GM11168 (cell line): Measurements from ENCODE around the gene INPP1.
"Not testable (repeated sequence)": the region's sequence is repeated elsewhere in the genome, so short reads cannot be mapped to it uniquely, and the experiment has no call there.

ENCODE experiments used
- in situ Hi-C: fragments of 300-500 bp; cut with MboI; formaldehyde crosslinking; loops from one replicate; pipeline ENCODE4 v1.12.0; 2022; ENCODE audit warnings: low sequenced_read_pairs; ENCODE audit not compliant: unreplicated experiment

The INPP1 gene, protein sequence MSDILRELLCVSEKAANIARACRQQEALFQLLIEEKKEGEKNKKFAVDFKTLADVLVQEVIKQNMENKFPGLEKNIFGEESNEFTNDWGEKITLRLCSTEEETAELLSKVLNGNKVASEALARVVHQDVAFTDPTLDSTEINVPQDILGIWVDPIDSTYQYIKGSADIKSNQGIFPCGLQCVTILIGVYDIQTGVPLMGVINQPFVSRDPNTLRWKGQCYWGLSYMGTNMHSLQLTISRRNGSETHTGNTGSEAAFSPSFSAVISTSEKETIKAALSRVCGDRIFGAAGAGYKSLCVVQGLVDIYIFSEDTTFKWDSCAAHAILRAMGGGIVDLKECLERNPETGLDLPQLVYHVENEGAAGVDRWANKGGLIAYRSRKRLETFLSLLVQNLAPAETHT

DNA sequence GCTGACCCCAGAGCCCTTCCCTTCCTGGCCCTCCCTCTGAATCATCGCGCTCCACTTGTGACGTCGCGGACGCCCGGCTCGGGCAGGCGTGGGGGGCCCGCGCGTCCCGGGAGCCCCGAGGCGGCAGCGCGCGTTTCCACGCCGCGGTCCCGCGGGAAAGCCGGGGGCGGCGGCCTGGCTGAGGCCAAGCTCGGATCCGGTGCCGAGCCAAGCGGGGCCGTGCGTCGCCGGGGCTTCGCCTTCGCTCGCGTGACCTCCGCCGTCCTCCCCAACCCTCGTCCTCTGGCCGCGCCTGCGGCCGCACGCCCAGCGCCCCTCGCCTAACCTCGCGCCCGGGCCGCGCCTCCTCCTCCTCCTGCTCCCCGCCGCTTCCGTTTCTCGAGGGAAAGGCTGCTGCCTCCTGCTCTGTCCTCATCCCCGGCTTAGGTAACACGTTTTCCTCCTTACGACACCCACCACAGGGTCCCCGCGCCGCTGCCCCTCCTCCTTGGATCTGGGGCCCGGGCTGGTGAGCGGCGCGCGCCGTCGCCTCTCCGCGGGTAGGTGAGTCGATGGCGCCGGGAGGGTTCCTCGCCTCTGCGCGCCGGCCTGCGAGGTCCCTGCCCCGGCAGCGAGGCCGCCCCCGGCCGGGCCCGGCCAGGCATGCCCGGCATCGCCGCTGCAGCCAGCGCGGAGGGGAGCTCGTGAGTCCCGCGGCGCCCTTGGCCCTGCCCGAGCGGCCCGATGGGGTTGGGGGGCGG is at the start of gene INPP1:
Gene INPP1 (plus strand): TSS at position 54 of the 740 bp plus-strand sequence. CDS start 16,514 bp downstream, outside the sequence.
- in situ Hi-C loops = no loop called here

DNA sequence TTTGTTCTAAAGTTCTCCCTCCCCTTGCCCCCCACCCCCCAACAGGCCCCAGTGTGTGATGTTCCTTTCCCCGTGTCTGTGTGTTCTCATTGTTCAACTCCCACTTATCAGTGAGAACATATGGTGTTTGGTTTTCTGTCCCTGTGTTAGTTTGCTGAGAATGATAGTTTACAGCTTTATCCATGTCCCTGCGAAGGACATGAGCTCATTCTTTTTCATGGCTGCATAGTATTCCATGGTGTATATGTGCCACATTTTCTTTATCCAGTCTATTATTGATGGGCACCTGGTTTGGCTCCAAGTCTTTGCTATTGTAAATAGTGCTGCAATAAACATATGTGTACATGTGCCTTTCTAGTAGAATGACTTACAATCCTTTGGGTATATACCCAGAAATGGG is 45.5 kb upstream of the INPP1 start:
- in situ Hi-C loops = not testable (repeated sequence)

DNA sequence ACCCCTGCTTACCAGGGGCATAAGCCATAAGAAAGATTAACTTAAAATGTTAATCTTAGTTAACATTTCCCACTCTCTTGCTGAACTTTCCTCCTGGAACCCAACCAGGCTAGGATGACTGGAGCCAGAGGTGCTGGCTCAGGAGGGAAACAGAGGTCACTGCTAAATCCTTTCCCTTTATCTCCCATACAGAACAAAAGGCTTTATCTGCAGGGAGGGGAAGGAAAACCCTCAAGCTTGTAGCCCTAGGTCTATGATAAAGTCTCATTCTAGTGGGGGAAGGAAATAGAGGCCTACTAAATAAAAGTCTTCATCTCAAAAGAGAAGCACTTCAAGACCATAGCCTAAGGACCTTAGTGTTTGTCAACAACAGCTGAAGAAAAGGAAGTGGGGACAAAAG is 42.4 kb upstream of the INPP1 start:
- in situ Hi-C loops = no loop called here

DNA sequence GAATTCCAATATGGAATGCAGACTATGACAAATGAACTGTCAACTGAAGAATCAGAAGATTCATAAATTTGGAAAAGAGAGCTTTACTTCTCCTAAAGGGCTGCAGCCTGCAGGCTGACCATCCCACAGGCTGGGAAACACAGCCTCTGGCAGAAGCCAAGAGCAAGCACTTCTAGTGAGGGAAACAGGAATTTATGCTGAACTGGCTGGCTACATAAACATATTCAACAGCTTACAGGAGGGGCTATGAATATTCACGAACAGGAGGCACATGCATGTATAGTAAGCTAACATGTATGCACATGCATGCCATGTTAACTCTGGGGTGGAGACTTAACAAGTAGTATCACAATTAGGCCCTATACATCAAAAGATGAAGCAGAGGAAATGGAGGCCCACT is 41.3 kb upstream of the INPP1 start:
- in situ Hi-C loops = no loop called here

DNA sequence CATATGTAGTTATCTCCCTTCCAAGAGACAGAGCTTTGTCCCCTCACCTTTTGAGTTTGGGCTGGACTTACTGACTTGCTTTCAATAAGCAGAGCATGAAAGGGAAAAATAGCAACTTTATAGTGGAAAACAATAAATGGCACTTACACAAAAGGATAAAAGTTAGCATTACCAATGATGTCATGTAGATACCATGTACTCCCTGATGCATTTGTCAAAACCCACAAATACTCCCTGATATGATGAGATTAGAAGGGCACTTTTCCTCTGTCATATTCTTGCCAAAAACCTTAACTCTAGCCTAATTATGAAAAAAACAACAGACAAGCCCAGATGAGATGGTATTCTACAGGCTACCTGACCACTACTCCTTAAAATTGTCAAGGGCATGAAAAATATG is 39.7 kb upstream of the INPP1 start:
- in situ Hi-C loops = no loop called here

DNA sequence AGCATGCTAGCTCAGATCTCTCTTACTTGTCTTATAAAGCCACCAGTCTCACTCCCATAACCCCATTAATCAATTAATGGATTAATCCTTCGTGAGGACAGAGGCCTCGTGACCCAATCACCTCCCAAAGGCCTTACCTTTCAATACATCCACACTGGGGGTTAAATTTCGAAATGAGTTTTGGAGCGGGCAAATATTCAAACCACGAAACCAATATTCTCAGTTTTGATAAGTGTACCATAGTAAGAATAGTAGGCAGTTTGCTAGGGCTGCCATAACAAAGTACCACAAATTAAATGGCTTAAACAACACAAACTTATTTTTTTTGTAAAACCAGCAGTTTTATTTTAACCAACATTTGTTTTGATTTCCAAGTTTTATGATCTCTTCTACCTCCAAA is 39.0 kb upstream of the INPP1 start:
- in situ Hi-C loops = no loop called here

DNA sequence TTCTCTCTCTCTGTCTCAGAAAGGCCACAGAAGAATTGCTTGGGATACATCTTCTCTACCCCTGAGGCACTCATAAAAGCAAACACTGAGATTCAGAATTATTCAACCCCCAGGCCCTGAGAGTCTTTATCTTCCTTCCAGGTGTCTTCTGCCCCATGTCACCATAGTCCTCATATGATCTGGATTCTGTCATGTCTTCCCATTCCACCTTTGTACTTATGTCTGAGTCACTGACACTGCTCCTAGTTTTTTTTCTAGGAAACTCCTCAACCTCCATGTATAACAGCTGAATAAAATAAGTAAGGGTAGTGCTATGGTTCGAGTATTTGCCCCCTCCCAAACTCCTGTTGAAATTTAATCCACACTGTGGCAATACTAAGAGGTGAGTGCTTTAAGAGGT is 35.4 kb upstream of the INPP1 start:
- in situ Hi-C loops = no loop called here

DNA sequence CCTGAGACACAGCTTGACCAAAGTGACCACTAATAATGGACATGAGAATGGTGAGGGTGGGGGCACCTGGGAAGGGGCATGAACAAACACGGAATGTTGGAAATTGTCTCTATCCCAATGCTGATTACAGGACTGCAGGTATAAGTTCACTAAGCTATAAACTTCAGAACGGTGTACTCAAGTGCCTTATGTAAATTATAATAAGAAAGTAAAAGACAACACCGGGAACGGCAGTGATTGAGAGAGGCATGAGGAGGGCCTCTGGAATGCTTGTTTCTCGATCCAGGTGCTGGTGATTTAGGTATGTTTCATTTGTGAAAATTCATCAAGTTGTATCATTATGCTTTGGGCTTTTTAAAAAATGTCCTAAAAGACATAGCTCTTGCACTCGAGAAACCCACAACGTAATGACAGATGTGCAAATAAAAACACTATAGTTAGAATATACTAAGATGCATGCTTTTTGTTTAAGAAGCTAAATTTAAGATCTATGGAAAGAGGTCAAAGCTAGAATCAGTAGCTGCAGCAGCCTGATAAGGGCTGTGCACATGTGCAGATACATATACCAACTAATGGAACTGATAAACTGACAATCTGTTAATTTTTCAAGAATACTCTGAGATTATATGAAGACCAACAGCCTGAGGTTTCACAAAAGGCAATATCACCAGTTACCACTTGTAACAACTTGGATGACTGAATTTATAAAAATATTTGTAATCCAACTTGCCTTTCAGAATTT is 31.3 kb upstream of the INPP1 start:
- in situ Hi-C loops = no loop called here

DNA sequence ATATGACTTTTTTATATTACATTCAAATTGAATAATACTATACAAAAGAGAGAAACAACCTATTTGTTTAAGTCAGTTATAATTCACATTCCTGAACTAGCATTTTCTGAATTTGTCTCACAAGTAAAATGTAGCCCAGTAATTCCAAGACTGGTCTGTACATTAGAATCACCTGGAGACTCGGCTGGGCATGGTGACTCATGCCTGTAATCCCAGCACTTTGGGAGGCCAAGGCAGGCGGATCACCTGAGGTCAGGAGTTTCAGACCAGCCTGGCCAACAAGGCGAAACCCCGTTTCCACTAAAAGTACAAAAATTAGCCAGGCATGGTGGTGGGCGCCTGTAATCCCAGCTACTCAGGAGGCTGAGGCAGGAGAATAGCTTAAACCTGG is 30.8 kb upstream of the INPP1 start:
- in situ Hi-C loops = not testable (repeated sequence)

DNA sequence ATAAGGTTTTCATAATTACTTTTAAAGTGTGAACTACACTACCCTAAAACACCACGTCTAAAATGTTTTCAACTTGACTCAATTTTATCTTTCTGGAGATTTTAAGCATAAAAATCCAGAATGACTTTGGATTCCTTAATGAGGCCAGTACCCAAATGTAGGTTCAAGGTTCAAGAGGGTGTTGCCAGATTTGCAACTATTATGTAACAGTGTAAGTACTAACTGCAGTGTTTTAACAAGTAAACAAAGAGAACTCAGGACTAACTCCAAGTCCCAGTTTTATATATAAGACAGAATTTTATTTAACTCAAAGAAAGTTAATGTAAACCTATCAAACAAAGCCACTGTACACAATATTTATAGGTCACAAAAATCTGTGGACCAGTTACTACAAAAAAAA is 29.5 kb upstream of the INPP1 start:
- in situ Hi-C loops = no loop called here

DNA sequence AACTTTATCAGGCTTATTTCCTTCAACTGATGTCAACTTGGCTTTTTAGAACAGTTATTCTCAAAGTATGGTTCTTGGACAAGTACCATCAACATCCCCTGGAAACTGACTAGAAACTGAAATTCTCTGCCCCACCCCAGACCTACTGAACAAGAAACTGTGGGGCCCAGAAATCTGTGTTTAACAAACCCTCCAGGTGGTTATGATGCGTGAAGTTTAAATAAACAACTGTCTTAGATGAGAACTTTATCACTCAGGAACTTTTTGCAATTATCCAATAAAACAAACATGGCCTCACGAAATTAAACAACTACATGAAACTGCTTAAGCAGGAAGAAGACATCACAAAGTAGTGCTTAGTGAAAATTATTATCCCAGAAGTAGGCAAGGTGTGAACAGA is 28.1 kb upstream of the INPP1 start:
- in situ Hi-C loops = no loop called here

DNA sequence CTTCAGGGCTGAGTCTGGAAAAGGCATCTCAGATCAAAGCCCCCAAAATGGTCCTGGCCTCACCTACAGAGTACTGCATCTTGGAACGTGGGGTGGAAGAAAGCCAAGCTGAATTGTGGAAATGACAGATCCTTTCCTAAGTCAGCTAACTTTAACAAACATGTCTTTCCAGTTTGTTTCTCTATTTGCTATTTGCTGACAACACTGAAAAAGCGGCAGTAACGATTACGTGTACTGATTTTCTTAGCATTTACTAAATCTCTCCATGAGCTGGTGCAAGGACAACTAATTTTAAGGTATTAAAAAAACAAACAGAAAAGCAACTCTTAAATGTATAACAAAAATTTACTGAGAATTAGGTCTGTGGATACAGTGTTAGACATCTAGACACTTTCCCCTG is 24.9 kb upstream of the INPP1 start:
- in situ Hi-C loops = no loop called here

DNA sequence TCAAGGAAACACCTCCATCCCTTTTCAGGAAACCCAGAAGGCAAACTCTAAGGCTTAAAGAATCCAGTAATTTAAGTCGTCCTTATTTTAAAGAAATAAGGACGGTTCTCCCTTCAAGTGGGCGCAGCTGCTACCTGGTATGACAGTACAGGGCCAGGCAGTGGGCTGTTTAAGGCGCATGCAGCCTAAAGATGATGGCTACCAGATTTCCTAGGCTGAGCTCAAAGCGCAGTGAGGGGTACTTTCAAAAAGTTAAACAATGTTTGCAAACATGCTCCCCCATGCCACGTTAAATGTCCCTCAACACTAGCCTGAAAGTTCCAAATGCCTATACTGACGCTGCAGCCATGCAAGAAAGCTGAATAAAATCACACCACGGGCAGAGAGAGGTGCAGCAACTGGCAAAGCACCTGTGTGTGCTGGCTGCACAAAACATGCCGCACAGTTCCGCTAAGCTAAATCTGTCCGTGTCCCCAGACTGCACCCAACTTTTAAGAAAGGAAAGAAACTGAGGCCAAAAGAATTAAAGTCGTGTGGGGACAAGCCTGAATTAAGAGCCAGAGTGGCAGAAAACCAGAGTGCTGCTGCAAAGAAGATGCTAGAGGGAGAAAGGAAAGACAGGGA is 24.3 kb upstream of the INPP1 start:
- in situ Hi-C loops = no loop called here

DNA sequence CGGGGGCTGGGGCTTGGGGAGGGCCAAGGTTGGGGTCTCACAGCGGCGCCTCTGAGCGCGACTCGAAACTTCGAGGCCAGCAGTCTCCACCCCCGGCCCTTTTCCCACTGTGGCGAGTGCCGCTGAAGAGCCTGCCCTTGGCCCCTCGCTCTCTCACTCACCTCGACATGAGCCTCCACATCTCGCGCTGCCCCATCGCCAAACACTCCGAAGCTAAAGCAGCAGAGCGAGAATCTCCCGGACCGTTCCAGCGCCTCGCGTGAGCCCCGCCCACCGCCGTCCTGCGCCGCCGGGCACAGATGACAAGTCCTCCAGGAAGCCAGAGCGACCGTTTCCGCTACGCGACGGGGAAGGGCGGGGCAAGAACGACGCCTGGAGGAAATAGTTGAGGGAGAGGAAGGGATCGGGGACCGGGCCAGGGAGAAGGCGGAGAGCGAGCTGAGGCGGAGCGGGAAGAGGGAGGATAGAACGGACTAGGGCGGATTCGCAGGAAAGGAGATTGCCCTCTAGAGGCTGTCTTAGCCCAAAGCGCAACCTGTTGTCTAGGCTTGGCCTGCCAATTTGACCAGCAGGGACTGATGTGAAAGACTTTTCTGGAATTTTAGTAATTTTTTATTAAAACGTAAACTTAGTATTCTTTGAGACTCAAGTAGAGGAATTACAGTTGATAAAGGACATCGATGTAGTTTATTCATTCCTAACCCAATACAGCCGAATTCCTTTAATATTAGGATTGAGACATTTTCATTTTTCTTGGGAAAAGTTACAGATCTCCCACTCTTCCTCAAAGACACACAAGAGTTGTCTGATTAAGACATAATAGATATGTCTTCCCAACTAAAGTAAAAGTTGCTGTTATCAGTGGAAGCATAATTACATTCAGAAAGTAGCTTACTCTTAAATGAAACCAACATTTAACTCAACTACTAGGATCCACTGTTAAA is 23.6 kb upstream of the INPP1 start, which contains the start of gene HIBCH:
Gene HIBCH (minus strand): TSS at position 272 of the 944 bp plus-strand sequence. CDS start 76 bp downstream, at position 196.
- in situ Hi-C loops = no loop called here

DNA sequence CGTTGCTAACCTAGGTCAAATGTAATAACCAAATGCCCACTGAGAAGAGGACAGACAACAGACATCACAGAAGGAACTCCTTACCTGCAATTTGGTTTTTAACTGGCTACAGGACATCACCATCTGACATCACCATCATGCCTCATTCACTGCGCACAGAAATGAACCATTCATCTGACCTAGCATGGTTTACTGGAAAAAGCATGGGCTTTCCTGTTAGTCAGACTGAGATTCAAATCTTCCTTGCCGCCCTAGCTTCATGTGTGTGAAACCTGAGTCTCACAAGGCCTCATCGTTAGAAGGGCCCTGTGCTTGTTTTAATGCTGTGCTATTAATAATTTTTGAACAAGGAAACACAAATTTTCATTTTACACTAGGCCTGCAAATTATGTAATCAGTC is 22.7 kb upstream of the INPP1 start:
- in situ Hi-C loops = no loop called here

DNA sequence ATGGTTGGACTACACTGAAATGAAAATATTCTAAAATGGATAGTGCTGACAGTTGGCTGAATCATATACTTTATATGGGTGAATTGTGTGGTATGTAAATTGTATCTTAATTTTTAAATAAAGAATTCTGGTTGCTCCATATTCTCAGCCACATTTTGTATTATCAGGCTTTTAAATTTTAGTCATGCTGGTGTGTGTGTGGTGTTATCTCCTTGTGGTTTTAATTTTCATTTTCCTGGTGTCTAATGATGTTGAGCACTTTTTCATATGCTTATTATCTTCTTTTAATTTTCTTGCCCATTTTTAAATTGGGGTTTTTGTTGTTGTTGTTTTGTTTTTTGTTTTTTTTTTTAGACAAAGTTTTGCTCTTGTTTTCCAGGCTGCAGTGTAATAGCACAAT is 20.0 kb upstream of the INPP1 start:
- in situ Hi-C loops = no loop called here

DNA sequence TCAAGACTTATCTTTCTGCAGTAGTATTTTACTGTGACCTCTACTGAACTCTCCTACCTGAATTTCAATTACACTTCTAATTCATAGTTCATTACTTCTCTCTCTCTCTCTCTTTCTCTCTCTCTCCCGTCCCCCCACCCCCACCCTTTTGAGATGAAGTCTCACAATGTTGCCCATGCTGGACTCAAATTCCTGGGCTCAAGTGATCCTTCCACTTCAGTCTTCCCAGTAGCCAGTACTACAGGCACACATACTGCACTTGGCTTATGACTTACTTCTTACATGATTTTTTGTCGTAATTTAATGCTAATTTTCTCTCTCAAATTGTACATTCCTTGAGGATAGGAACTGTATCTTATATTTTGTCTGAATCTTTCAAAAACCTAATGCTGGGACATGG is 17.8 kb upstream of the INPP1 start:
- in situ Hi-C loops = no loop called here

DNA sequence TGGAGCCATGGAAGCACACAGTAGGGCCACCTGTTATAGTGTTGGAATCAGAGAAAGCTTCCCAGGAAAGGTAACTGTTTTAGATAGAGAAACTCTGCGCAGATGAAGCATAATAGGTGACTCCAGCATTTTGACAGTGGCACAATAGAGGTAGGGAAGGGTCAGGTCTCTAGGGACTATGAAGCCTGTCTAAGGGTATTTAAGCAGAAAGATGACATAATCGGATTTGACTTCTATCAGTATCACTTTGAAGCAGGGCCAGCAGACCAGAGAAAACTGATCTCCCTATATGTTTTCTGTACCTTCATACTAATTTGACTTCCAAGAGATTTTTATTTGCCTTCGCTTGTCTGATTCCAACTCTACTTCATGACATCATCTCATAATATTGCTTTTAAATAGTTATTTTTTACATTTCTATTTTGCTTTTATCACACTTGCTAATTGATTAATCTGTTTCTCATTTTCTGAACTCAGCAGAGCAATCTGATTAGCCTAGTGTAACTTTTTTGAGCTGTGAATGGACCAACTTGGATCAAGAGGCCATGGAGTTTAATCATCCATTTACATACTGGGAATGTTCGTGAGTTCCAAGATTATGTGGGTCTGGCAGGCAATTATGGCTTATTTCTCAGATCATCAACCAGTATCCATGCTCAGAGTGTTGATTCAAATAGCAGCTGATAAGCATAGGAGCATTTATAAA is 15.4 kb upstream of the INPP1 start:
- in situ Hi-C loops = no loop called here
